ENCODE measurements around the gene CUL7.

Gene CUL7

DNA sequence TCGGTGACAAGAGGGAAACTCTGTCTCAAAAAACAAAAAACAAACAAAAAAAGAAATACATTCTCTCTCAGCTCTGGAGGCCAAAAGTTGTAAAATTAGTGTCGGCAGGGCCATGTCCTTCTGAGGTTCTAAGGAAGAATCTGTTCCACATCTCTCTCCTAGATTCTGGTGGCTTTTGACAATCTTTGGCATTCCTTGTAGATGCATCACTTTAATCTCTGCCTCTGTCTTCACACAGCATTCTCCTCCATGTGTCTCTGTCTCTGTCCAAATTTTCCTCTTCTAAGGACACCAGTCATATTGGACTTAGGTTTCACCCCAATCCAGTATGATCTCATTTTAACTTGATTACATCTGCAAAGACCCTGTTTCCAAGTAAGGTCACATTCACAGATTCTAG, 60.2 kb downstream of the CUL7 start:
- peaks cover 1% of the 10 kb centered on the region for H3K4me1 Mint-ChIP-seq

DNA sequence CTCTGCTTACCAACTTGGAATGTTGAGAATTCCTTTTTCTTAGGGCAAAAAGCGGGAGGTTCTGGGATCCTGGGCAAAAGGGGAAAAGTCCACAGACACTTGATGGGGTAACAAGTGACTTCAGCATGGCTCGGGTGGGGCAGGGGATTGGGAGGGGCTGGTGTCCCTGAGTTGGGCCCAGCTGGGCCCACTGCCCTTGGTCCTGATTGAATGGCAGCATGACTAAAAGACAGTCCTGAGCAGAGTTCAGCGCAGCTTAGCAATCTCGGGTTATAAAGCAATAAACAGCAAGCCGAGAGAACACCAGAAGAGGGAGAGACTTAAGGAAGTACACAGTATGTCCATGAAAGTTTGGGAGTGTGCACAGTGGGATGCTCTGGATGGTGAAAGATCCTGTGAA, 63.7 kb downstream of the CUL7 start:
- H3K4me3 Mint-ChIP-seq = no peak overlapping the region

More for the DNA sequence above, 60.2 kb downstream of the CUL7 start:
- ATAC-seq = no peak
- H3K4me3 Mint-ChIP-seq = no peak overlapping the region
- H3K27ac Mint-ChIP-seq = no peak overlapping the region
- H3K9me3 Mint-ChIP-seq = no peaks in the 10 kb centered on the region
- H3K36me3 Mint-ChIP-seq = peaks cover 29% of the 10 kb centered on the region
- H3K27me3 Mint-ChIP-seq = no peaks in the 10 kb centered on the region

GRCh38 chr6:42988486-42989020, 65.1 kb downstream of the CUL7 start:
- Mint-ChIP-seq H3K4me1 (peaks cover 45% of the 10 kb centered on the region), H3K36me3 (peaks cover 34% of the 10 kb centered on the region), H3K27me3 (no peaks in the 10 kb centered on the region), H3K9me3 (no peaks in the 10 kb centered on the region), H3K4me3 (no peak overlapping the region), H3K27ac (no peak overlapping the region)
- ATAC-seq = no peak

More for the DNA sequence above, 63.7 kb downstream of the CUL7 start:
- no peak overlapping the region for H3K27ac Mint-ChIP-seq
- H3K9me3 Mint-ChIP-seq = no peaks in the 10 kb centered on the region
- no peaks in the 10 kb centered on the region for H3K27me3 Mint-ChIP-seq
- ATAC-seq = no peak
- peaks cover 36% of the 10 kb centered on the region for H3K4me1 Mint-ChIP-seq
- H3K36me3 Mint-ChIP-seq = peaks cover 36% of the 10 kb centered on the region
